HCT116 (cell line): ENCODE results near the gene RHCG. TPM values are rescaled to one million over a fixed set of nuclear protein-coding genes. Genes with fewer than 3 reads are reported as not detected.

Experiments
- ATAC-seq: fragments of 200-7000 bp; cut with Tn5 transposase; 2 replicates; pipeline ENCODE4 v1.9.1; 2020; ENCODE audit warnings: mild to moderate bottlenecking, moderate library complexity
- BruUV-seq: library from RNA; stranded (reverse); fragments of 400-500 nt; replicated peaks from 2 replicates; lab custom pipeline; 2021; lab: Mats Ljungman, UMichigan
- CTCF ChIA-PET: fragments of 300-600 bp; sonication (Branson Sonifier 250); formaldehyde crosslinking; loops from one replicate; lab custom pipeline; 2021; ENCODE audit warnings: antibody characterized with exemption; lab: Charles Lee
- POLR2A ChIA-PET: fragments of 300-600, 350-600 bp; sonication (Branson Sonifier 250); formaldehyde crosslinking; loops from one replicate; lab custom pipeline; 2021; ENCODE audit warnings: antibody characterized with exemption; lab: Charles Lee
- RAD21 ChIA-PET, 2 experiments: fragments of 300-600 bp; sonication (Branson Sonifier 250); formaldehyde crosslinking; loops; one replicate each; lab custom pipeline; 2023; ENCODE audit warnings: low total read pairs in 2 of 2; ENCODE audit not compliant: uncharacterized antibody in 2 of 2, unreplicated experiment in 2 of 2, low non-redundant PET in 1 of 2; lab: Charles Lee
- DNase-seq: peaks from one replicate; pipeline ENCODE4 v3.0.0-alpha.2; 2010; ENCODE audit warnings: low read depth, low spot score
- H2AFZ ChIP-seq: fragments of 200-600 bp; shearing (Covaris generic), sonication (generic); 2 replicates; pipeline ENCODE4 v1.6.1; 2017; ENCODE audit warnings: low read depth, mixed run types, mixed read lengths, antibody characterized with exemption, low read length; ENCODE audit not compliant: poor library complexity, severe bottlenecking
- H3K27ac ChIP-seq: 2 replicates; pipeline ENCODE4 v1.5.1; 2012; ENCODE audit warnings: low read depth, low read length
- H3K27me3 ChIP-seq: fragments of 200-600 bp; sonication (generic); 2 replicates; pipeline ENCODE4 v1.6.1; 2016; ENCODE audit warnings: mixed run types, low read length, mixed read lengths; ENCODE audit not compliant: insufficient read depth
- H3K36me3 ChIP-seq, 2 experiments: fragments of 200-500 bp in 1 of 2; fragments of 200-600 bp in 1 of 2; sonication (Bioruptor generic) in 1 of 2; sonication (generic) in 1 of 2; 2 replicates each; pipeline versions ENCODE4 v1.5.1 to v1.6.1; 2014 to 2016; ENCODE audit warnings: low read length in 2 of 2, inconsistent platforms in 1 of 2, mixed read lengths in 1 of 2, mixed run types in 1 of 2; ENCODE audit not compliant: insufficient read depth in 2 of 2, control insufficient read depth in 1 of 2
- H3K4me1 ChIP-seq, 2 experiments: fragments of 200-600 bp in 1 of 2; sonication (generic) in 1 of 2; 2 replicates each; pipeline versions ENCODE4 v1.5.1 to v1.6.1; 2012 to 2017; ENCODE audit warnings: low read length in 2 of 2, inconsistent platforms in 1 of 2, mild to moderate bottlenecking in 1 of 2, mixed read lengths in 1 of 2, mixed run types in 1 of 2, moderate library complexity in 1 of 2; ENCODE audit not compliant: insufficient read depth in 2 of 2, control insufficient read depth in 1 of 2
- H3K4me2 ChIP-seq: fragments of 200-600 bp; sonication (generic); 2 replicates; pipeline ENCODE4 v1.6.1; 2017; ENCODE audit warnings: mixed run types, low read length, mixed read lengths
- H3K4me3 ChIP-seq, 2 experiments: fragments of 200-600 bp in 1 of 2; sonication (generic) in 1 of 2; replicated peaks in 1 of 2; 2 replicates each; pipeline ENCODE4 v1.5.1; 2011 to 2016; ENCODE audit warnings: low read length in 2 of 2, control low read depth in 1 of 2, low read depth in 1 of 2, mild to moderate bottlenecking in 1 of 2, mixed read lengths in 1 of 2, mixed run types in 1 of 2
- H3K79me2 ChIP-seq: fragments of 200-600 bp; sonication (generic); 2 replicates; pipeline ENCODE4 v1.6.1; 2017; ENCODE audit warnings: mild to moderate bottlenecking, mixed run types, low read length, moderate library complexity, mixed read lengths; ENCODE audit not compliant: insufficient read depth
- H3K9ac ChIP-seq: fragments of 200-600 bp; sonication (generic); 2 replicates; pipeline ENCODE4 v1.6.1; 2016; ENCODE audit warnings: low read length, mixed read lengths
- H3K9me2 ChIP-seq: fragments of 200-600 bp; sonication (generic), shearing (Covaris generic); 2 replicates; pipeline ENCODE4 v1.6.1; 2017; ENCODE audit warnings: mixed run types, mild to moderate bottlenecking, moderate library complexity; ENCODE audit not compliant: insufficient read depth
- H3K9me3 ChIP-seq, 2 experiments: fragments of 200-500 bp in 1 of 2; fragments of 200-600 bp in 1 of 2; sonication (Bioruptor generic) in 1 of 2; sonication (generic) in 1 of 2; 2 replicates each; pipeline ENCODE4 v1.6.1; 2014 to 2017; ENCODE audit warnings: low read length in 2 of 2, mixed read lengths in 2 of 2, inconsistent platforms in 1 of 2, low read depth in 1 of 2, mild to moderate bottlenecking in 1 of 2, mixed run types in 1 of 2, moderate library complexity in 1 of 2; ENCODE audit not compliant: control insufficient read depth in 1 of 2, insufficient read depth in 1 of 2
- H4K20me1 ChIP-seq: fragments of 200-600 bp; sonication (generic), shearing (Covaris generic); 2 replicates; pipeline ENCODE4 v1.6.1; 2017; ENCODE audit warnings: mixed run types, mild to moderate bottlenecking, moderate library complexity; ENCODE audit not compliant: insufficient read depth
- ATF3 ChIP-seq: IDR thresholded peaks from 2 replicates; pipeline ENCODE4 v1.6.1; 2012
- EGR1 ChIP-seq: IDR thresholded peaks from 2 replicates; pipeline ENCODE4 v1.6.1; 2012; ENCODE audit warnings: low read depth
- ELF1 ChIP-seq: IDR thresholded peaks from 2 replicates; pipeline ENCODE4 v1.6.1; 2012; ENCODE audit warnings: low read depth, borderline replicate concordance
- EZH2 ChIP-seq: fragments of 200-600 bp; sonication (generic); IDR thresholded peaks from 2 replicates; pipeline ENCODE4 v1.6.1; 2017; ENCODE audit warnings: antibody characterized with exemption, mixed run types
- EZH2phosphoT487 ChIP-seq: fragments of 200-600 bp; IDR thresholded peaks from 2 replicates; pipeline ENCODE4 v1.6.1; 2018; ENCODE audit warnings: antibody characterized with exemption, borderline replicate concordance
- FOSL1 ChIP-seq: IDR thresholded peaks from 2 replicates; pipeline ENCODE4 v1.6.1; 2012; ENCODE audit warnings: low read depth
- JUND ChIP-seq: IDR thresholded peaks from 2 replicates; pipeline ENCODE4 v1.6.1; 2012
- POLR2A ChIP-seq: IDR thresholded peaks from 2 replicates; pipeline ENCODE4 v1.7.0; 2011; ENCODE audit warnings: borderline replicate concordance; ENCODE audit not compliant: insufficient read depth, insufficient read length; ENCODE audit errors: extremely low read depth
- POLR2AphosphoS5 ChIP-seq: IDR thresholded peaks from 2 replicates; pipeline ENCODE4 v1.6.1; 2011; ENCODE audit warnings: mild to moderate bottlenecking, low read depth, low read length, moderate library complexity
- RAD21 ChIP-seq: IDR thresholded peaks from 2 replicates; pipeline ENCODE4 v1.6.1; 2012; ENCODE audit warnings: low read depth, mild to moderate bottlenecking
- SIN3A ChIP-seq: IDR thresholded peaks from 2 replicates; pipeline ENCODE4 v1.6.1; 2012; ENCODE audit warnings: low read depth
- SRF ChIP-seq: IDR thresholded peaks from 2 replicates; pipeline ENCODE4 v1.6.1; 2012; ENCODE audit warnings: low read depth
- TCF7L2 ChIP-seq: IDR thresholded peaks from 2 replicates; pipeline ENCODE4 v1.7.0; 2011; ENCODE audit warnings: borderline replicate concordance, inconsistent platforms; ENCODE audit not compliant: insufficient read depth, insufficient read length; ENCODE audit errors: extremely low read depth
- YY1 ChIP-seq: IDR thresholded peaks from 2 replicates; pipeline ENCODE4 v1.6.1; 2011; ENCODE audit warnings: low read length, low read depth, moderate library complexity, mild to moderate bottlenecking; ENCODE audit not compliant: insufficient replicate concordance; ENCODE audit errors: extremely low read depth
- ZFX ChIP-seq: fragments of 450-650 bp; IDR thresholded peaks from 2 replicates; pipeline ENCODE4 v1.6.1; 2017
- ZNF274 ChIP-seq: fragments of 200-500 bp; sonication (Bioruptor generic); IDR thresholded peaks from 2 replicates; pipeline ENCODE4 v1.6.1; 2014; ENCODE audit warnings: mild to moderate bottlenecking, low read depth, low read length, inconsistent platforms
- intact Hi-C: fragments of 100-400 bp; cut with micrococcal nuclease; formaldehyde crosslinking; loops from 2 replicates; pipeline ENCODE4 v1.10.0; 2022
- total RNA-seq: library from RNA; stranded (reverse); gene quantifications from one replicate; pipeline ENCODE4 v1.2.1, GENCODE V29; 2021; ENCODE audit not compliant: unreplicated experiment
- TF ChIP-seq, protein P1 (sequence below), 3 experiments: fragments of 200-600 bp in 1 of 3; sonication (generic) in 1 of 3; IDR thresholded peaks in 2 of 3; conservative IDR thresholded peaks in 1 of 3; 2 replicates each; pipeline ENCODE4 v1.5.1; 2012 to 2017; ENCODE audit warnings: low read depth in 2 of 3, low read length in 2 of 3, antibody characterized with exemption in 1 of 3, borderline replicate concordance in 1 of 3, control low read depth in 1 of 3, mild to moderate bottlenecking in 1 of 3, mixed read lengths in 1 of 3, mixed run types in 1 of 3, moderate library complexity in 1 of 3; ENCODE audit not compliant: insufficient read depth in 1 of 3
- TF ChIP-seq, protein P2 (sequence below): IDR thresholded peaks from 2 replicates; pipeline ENCODE4 v1.6.1; 2012; ENCODE audit warnings: low read depth

The RHCG gene
- total RNA-seq, 1 experiment from 2014 or later, result not detected

GRCh38 chr15:89457086-89457485 is 39.3 kb downstream of the RHCG start (continued):
- TF ChIP-seq, protein P1, sequence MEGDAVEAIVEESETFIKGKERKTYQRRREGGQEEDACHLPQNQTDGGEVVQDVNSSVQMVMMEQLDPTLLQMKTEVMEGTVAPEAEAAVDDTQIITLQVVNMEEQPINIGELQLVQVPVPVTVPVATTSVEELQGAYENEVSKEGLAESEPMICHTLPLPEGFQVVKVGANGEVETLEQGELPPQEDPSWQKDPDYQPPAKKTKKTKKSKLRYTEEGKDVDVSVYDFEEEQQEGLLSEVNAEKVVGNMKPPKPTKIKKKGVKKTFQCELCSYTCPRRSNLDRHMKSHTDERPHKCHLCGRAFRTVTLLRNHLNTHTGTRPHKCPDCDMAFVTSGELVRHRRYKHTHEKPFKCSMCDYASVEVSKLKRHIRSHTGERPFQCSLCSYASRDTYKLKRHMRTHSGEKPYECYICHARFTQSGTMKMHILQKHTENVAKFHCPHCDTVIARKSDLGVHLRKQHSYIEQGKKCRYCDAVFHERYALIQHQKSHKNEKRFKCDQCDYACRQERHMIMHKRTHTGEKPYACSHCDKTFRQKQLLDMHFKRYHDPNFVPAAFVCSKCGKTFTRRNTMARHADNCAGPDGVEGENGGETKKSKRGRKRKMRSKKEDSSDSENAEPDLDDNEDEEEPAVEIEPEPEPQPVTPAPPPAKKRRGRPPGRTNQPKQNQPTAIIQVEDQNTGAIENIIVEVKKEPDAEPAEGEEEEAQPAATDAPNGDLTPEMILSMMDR (IDR thresholded peaks at IDR 0.05 in 2 of 3, conservative IDR thresholded peaks at IDR 0.05 in 1 of 3; ENCODE audit: borderline replicate concordance in 1 of 3, insufficient read depth in 1 of 3, low read depth in 2 of 3, low read length in 2 of 3), result no peak
- no peak for TF ChIP-seq ZFX

GRCh38 chr15:89455535-89455934 is 40.8 kb downstream of the RHCG start:
- intact Hi-C loops, result no loop called here
- no peak for TF ChIP-seq JUND
- no peak for TF ChIP-seq TCF7L2
- TF ChIP-seq EZH2, result no peak
- no peak for TF ChIP-seq EZH2phosphoT487
- no peak for TF ChIP-seq ZFX
- TF ChIP-seq, protein P1 (IDR thresholded peaks at IDR 0.05 in 2 of 3, conservative IDR thresholded peaks at IDR 0.05 in 1 of 3; ENCODE audit: borderline replicate concordance in 1 of 3, insufficient read depth in 1 of 3, low read depth in 2 of 3, low read length in 2 of 3), result no peak
- TF ChIP-seq YY1, result no peak
- TF ChIP-seq ELF1, result no peak
- no peak for TF ChIP-seq ATF3
- TF ChIP-seq RAD21, result no peak
- TF ChIP-seq ZNF274, result no peak
- TF ChIP-seq EGR1, result no peak
- TF ChIP-seq SRF, result no peak
- no peak for TF ChIP-seq POLR2AphosphoS5
- no peak for TF ChIP-seq FOSL1
- TF ChIP-seq SIN3A, result no peak
- no peak for TF ChIP-seq POLR2A
- TF ChIP-seq, protein P2, sequence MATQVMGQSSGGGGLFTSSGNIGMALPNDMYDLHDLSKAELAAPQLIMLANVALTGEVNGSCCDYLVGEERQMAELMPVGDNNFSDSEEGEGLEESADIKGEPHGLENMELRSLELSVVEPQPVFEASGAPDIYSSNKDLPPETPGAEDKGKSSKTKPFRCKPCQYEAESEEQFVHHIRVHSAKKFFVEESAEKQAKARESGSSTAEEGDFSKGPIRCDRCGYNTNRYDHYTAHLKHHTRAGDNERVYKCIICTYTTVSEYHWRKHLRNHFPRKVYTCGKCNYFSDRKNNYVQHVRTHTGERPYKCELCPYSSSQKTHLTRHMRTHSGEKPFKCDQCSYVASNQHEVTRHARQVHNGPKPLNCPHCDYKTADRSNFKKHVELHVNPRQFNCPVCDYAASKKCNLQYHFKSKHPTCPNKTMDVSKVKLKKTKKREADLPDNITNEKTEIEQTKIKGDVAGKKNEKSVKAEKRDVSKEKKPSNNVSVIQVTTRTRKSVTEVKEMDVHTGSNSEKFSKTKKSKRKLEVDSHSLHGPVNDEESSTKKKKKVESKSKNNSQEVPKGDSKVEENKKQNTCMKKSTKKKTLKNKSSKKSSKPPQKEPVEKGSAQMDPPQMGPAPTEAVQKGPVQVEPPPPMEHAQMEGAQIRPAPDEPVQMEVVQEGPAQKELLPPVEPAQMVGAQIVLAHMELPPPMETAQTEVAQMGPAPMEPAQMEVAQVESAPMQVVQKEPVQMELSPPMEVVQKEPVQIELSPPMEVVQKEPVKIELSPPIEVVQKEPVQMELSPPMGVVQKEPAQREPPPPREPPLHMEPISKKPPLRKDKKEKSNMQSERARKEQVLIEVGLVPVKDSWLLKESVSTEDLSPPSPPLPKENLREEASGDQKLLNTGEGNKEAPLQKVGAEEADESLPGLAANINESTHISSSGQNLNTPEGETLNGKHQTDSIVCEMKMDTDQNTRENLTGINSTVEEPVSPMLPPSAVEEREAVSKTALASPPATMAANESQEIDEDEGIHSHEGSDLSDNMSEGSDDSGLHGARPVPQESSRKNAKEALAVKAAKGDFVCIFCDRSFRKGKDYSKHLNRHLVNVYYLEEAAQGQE, result no peak

More at GRCh38 chr15:89455535-89455934, 40.8 kb downstream of the RHCG start:
- DNase-seq, result no peak
- CTCF ChIA-PET, result interaction anchor here (1.3 kb wide), 1 partner anchor 13 kb away, joined by 5 read pairs; no protein-coding TSS in a partner anchor
- H3K4me3 ChIP-seq, result no peak overlapping the region
- H3K9ac ChIP-seq, result no peak overlapping the region
- POLR2A ChIA-PET, result no interaction called here
- RAD21 ChIA-PET, result no interaction called here
- H4K20me1 ChIP-seq, result no peaks in the 10 kb centered on the region
- H3K4me2 ChIP-seq, result no peak overlapping the region
- no peak overlapping the region for H3K27ac ChIP-seq
- no peaks in the 10 kb centered on the region for H3K9me3 ChIP-seq
- H3K36me3 ChIP-seq, result no peaks in the 10 kb centered on the region
- BruUV-seq, result no TSS peak
- no peak for ATAC-seq
- H3K4me1 ChIP-seq, result peaks cover 5 to 13% of the 10 kb centered on the region in 2 experiments; a peak in 3 of 4 replicates
- no peaks in the 10 kb centered on the region for H3K79me2 ChIP-seq
- no peaks in the 10 kb centered on the region for H3K9me2 ChIP-seq
- no peak overlapping the region for H2AFZ ChIP-seq
- H3K27me3 ChIP-seq, result no peaks in the 10 kb centered on the region
